ENCODE results near the gene KIF1C.

KIF1C gene

GRCh38 chr17:5032865-5033264 is 35.1 kb downstream of the KIF1C start:
- no peak for TF ChIP-seq CTCF (conservative IDR thresholded peaks at IDR 0.05; ENCODE audit: low read depth, low read length)
- no peak overlapping the region for H3K4me3 ChIP-seq (ENCODE audit: low read depth, low read length)
- DNase-seq (ENCODE audit: low read depth) = no peak

- no peak for TF ChIP-seq CTCF (conservative IDR thresholded peaks at IDR 0.05; ENCODE audit: low read depth, low read length)
- DNase-seq (ENCODE audit: low read depth) = no peak
- no peak overlapping the region for H3K4me3 ChIP-seq (ENCODE audit: low read depth, low read length)
These were observed 35.7 kb downstream of the KIF1C start for GRCh38 chr17:5033352-5034015.

GRCh38 chr17:5034063-5034462 is 36.3 kb downstream of the KIF1C start:
- no peak overlapping the region for H3K4me3 ChIP-seq (ENCODE audit: low read depth, low read length)
- no peak for TF ChIP-seq CTCF (conservative IDR thresholded peaks at IDR 0.05; ENCODE audit: low read depth, low read length)
- DNase-seq (ENCODE audit: low read depth) = no peak

GRCh38 chr17:5034651-5035050 is 36.9 kb downstream of the KIF1C start:
- TF ChIP-seq CTCF (conservative IDR thresholded peaks at IDR 0.05; ENCODE audit: low read depth, low read length) = no peak
- no peak for DNase-seq (ENCODE audit: low read depth)
- no peak overlapping the region for H3K4me3 ChIP-seq (ENCODE audit: low read depth, low read length)

GRCh38 chr17:5035315-5035714 is 37.6 kb downstream of the KIF1C start, which contains the start of gene SLC52A1:
Gene SLC52A1, minus strand, starts transcription at chr17:5035426. Its CDS starts 820 bp downstream, at chr17:5034606.
- DNase-seq (ENCODE audit: low read depth) = no peak
- no peak for TF ChIP-seq CTCF (conservative IDR thresholded peaks at IDR 0.05; ENCODE audit: low read depth, low read length)
- no peak within 1 kb of the TSS for H3K4me3 ChIP-seq (ENCODE audit: low read depth, low read length)

- H3K4me3 ChIP-seq (ENCODE audit: low read depth, low read length) = no peak overlapping the region
- no peak for TF ChIP-seq CTCF (conservative IDR thresholded peaks at IDR 0.05; ENCODE audit: low read depth, low read length)
- DNase-seq (ENCODE audit: low read depth) = no peak
These were observed 44.6 kb downstream of the KIF1C start for GRCh38 chr17:5042157-5043022.

Measured in choroid plexus epithelial cell (primary cell).